ENCODE measurements around the gene PPIH. TPM values are rescaled to one million over a fixed set of nuclear protein-coding genes. Genes with fewer than 3 reads are reported as not detected.
A peak's percentile ranks its signal among the peaks of the same experiment; 100 is the strongest.
"Not testable (repeated sequence)": the region's sequence is repeated elsewhere in the genome, so short reads cannot be mapped to it uniquely, and the experiment has no call there.

Gene PPIH
- total RNA-seq, result 2.2 TPM

- peak in 2 of 3 experiments; percentile 37 to 40 for TF ChIP-seq CTCF (IDR thresholded peaks at IDR 0.05)
- peak; percentile 76 to 97 for DNase-seq (ENCODE audit: low spot score in 2 of 2)
- Histone ChIP-seq H3K27me3 (no peaks in the 10 kb centered on the region), H3K9me3 (no peaks in the 10 kb centered on the region), H3K4me3 (peak within 1 kb of the TSS; percentile 65 to 72), H3K27ac (peak within 1 kb of the TSS; percentile 67 to 78), H3K4me1 (peaks cover 3 to 14% of the 10 kb centered on the region in 2 donors), H3K36me3 (peaks cover 10 to 12% of the 10 kb centered on the region in 2 donors)
- intact Hi-C loops (cut with DNase I), result loop anchor here (1.0 to 5.0 kb wide), 4 partner anchors 24 to 321 kb away; partner anchors contain the start of genes C1orf50, FOXJ3, P3H1 and YBX1
These were observed at the start of gene PPIH for GRCh38 chr1:42657981-42658876. Gene PPIH (plus strand): TSS chr1:42658423. CDS start chr1:42658447, 24 bp downstream.

GRCh38 chr1:42613803-42614131, 44.5 kb upstream of the PPIH start:
- no peaks in the 10 kb centered on the region for H3K4me1 ChIP-seq
- no peak for TF ChIP-seq CTCF (IDR thresholded peaks at IDR 0.05)
- no peak overlapping the region for H3K27ac ChIP-seq
- no peak for DNase-seq (ENCODE audit: low spot score in 2 of 2)
- H3K36me3 ChIP-seq, result no peaks in the 10 kb centered on the region
- H3K9me3 ChIP-seq, result no peaks in the 10 kb centered on the region
- H3K4me3 ChIP-seq, result no peak overlapping the region
- H3K27me3 ChIP-seq, result no peaks in the 10 kb centered on the region
- intact Hi-C loops (cut with DNase I), result no loop called here

DNA sequence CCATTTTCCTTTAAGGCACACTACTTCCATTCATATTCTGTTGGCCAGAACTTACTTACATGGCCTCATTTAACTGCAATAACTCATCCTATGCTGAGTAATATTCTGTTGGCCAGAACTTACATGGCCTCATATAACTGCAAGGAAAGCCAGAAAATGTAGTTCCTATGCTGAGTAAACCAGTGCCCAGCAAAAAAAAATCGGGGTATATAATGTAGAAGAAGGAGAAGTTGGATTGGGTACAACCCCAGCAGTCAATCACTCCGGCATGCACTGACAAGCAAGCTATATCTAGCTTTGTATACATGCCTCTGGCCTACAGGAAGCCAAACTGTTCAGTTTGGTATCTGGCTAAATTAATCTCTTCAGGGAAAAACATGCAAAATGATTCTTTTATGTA, 39.4 kb upstream of the PPIH start:
- TF ChIP-seq CTCF (IDR thresholded peaks at IDR 0.05), result no peak
- DNase-seq (ENCODE audit: low spot score in 2 of 2), result no peak
- Histone ChIP-seq H3K4me1 (no peaks in the 10 kb centered on the region), H3K9me3 (no peaks in the 10 kb centered on the region), H3K27me3 (no peaks in the 10 kb centered on the region), H3K4me3 (no peak overlapping the region), H3K36me3 (no peaks in the 10 kb centered on the region), H3K27ac (no peak overlapping the region)
- intact Hi-C loops (cut with DNase I), result no loop called here

DNA sequence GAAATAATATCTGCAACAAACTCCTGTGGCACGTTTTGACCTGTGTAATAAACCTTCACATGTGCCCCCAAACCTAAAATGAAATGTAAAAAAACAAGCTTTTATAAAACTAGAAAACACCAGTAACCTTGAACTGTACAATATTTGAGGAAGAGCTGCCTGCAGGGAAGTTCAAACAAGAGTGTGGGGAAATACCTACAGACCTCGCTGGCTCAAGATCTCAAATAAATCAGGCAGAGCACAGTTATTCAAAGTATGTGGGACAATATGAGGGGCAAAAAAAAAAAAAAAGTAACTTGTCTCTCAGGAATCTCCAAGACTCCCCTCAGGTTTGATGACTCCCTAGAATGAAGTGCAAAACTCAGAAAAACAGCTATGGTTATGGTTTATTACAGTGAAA, 37.9 kb upstream of the PPIH start:
- no peaks in the 10 kb centered on the region for H3K4me1 ChIP-seq
- no peaks in the 10 kb centered on the region for H3K9me3 ChIP-seq
- no peaks in the 10 kb centered on the region for H3K27me3 ChIP-seq
- DNase-seq (ENCODE audit: low spot score in 2 of 2), result no peak
- no peaks in the 10 kb centered on the region for H3K36me3 ChIP-seq
- intact Hi-C loops (cut with DNase I), result no loop called here
- no peak overlapping the region for H3K4me3 ChIP-seq
- H3K27ac ChIP-seq, result no peak overlapping the region
- TF ChIP-seq CTCF (IDR thresholded peaks at IDR 0.05), result no peak

DNA sequence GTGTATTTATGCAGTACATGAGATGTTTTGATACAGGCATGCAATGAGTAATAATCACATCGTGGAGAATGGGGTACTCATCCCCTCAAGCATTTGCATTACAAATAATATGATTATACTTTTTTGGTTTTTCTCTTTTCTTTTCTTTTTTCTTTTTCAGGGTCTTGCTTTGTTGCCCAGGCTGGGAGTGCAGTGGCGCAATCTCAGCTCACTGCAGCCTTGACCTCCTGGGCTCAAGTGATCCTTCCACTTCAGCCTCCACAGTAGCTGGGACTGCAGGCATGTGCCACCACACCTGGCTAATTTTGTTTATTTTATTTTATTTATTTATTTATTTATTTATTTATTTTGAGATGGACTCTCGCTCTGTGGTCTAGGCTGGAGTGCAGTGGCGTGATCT, 37.0 kb upstream of the PPIH start:
- H3K27me3 ChIP-seq; H3K9me3 ChIP-seq; DNase-seq (ENCODE audit: low spot score in 2 of 2); H3K4me3 ChIP-seq; H3K27ac ChIP-seq; H3K36me3 ChIP-seq; intact Hi-C loops (cut with DNase I); H3K4me1 ChIP-seq: not testable (repeated sequence)

DNA sequence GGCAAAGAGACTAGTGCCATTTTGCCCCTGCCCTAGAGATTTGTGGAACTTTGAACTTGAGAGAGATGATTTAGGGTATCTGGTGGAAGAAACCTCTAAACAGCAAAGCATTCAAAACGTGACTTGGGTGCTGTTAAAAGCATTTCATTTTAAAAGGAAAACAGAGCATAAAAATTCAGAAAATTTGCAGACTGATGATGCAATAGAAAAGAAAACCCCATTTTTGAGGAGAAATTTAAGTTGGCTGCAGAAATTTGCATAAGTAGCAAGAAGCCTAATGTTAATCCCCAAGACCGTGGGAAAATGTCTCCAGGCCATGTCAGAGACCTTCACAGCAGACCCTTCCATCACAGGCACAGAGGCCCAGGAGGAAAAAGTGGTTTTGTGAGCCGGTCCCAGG, 31.0 kb upstream of the PPIH start:
- H3K9me3 ChIP-seq; H3K27me3 ChIP-seq; H3K36me3 ChIP-seq; DNase-seq (ENCODE audit: low spot score in 2 of 2); H3K4me3 ChIP-seq; H3K4me1 ChIP-seq; intact Hi-C loops (cut with DNase I); H3K27ac ChIP-seq: not testable (repeated sequence)

Data from ascending aorta (tissue), 2 donors.